ENCODE results near the gene LRRN4CL. TPM values are rescaled to one million over a fixed set of nuclear protein-coding genes. Genes with fewer than 3 reads are reported as not detected.

LRRN4CL gene
- total and polyA plus RNA-seq, 9 of the 15 experiments (the other 6 are each of a cell fraction or from before 2014, with no cell fraction given), result 0.03 to 0.11 (median 0.05) TPM; not detected in 4

- TF ChIP-seq BRF2 (IDR thresholded peaks at IDR 0.05; ENCODE audit: borderline replicate concordance, insufficient read depth, insufficient read length) (no peak), ZSCAN29 (IDR thresholded peaks at IDR 0.05) (no peak), MTF1 (CRISPR knock-in tag; IDR thresholded peaks at IDR 0.05; ENCODE audit: borderline replicate concordance) (no peak), ZNF609 (CRISPR knock-in tag; IDR thresholded peaks at IDR 0.05; ENCODE audit: borderline replicate concordance) (no peak), ZNF707 (CRISPR knock-in tag; conservative IDR thresholded peaks at IDR 0.05) (no peak), TFE3 (CRISPR knock-in tag; IDR thresholded peaks at IDR 0.05) (peak; percentile 95), EP400 (IDR thresholded peaks at IDR 0.05) (peak; percentile 84), HNRNPUL1 (IDR thresholded peaks at IDR 0.05; ENCODE audit: low read length) (no peak), ELK1 (CRISPR knock-in tag; IDR thresholded peaks at IDR 0.05) (no peak), ZNF133 (CRISPR knock-in tag; IDR thresholded peaks at IDR 0.05) (no peak), NEUROD1 (IDR thresholded peaks at IDR 0.05; ENCODE audit: borderline replicate concordance, low read depth, low read length, partially characterized antibody) (peak; percentile 56), ZBTB34 (CRISPR knock-in tag; IDR thresholded peaks at IDR 0.05) (no peak), ZFP1 (CRISPR knock-in tag; IDR thresholded peaks at IDR 0.05) (no peak), NCOA4 (IDR thresholded peaks at IDR 0.05; ENCODE audit: partially characterized antibody) (no peak), PTTG1 (tag; IDR thresholded peaks at IDR 0.05; ENCODE audit: low read depth) (no peak), ZZZ3 (IDR thresholded peaks at IDR 0.05) (no peak), SNIP1 (IDR thresholded peaks at IDR 0.05; ENCODE audit: low read depth) (no peak)
These were observed 10.3 kb downstream of the LRRN4CL start, which contains the start of gene UBXN1 (continued) for GRCh38 chr11:62678770-62679696.

All from K562 (cell line).